RWPE2 (cell line): Measurements from ENCODE around the gene TMEM11.

Experiments
- ATAC-seq: fragments of 200-7000 bp; cut with Tn5 transposase; 3 replicates; pipeline ENCODE4 v1.9.1; 2021; ENCODE audit warnings: low read depth
- DNase-seq: peaks from one replicate; pipeline ENCODE4 v3.0.0-alpha.2; 2020; ENCODE audit warnings: low spot score
- H3K27ac ChIP-seq: fragments of 450-650 bp; 2 replicates; pipeline ENCODE4 v1.5.1; 2017; ENCODE audit warnings: mild to moderate bottlenecking; ENCODE audit not compliant: poor library complexity, severe bottlenecking
- H3K27me3 ChIP-seq: fragments of 250-450 bp; sonication (Bioruptor Pico); 2 replicates; pipeline ENCODE4 v1.5.1; 2021; ENCODE audit warnings: mild to moderate bottlenecking, moderate library complexity; ENCODE audit not compliant: insufficient read depth, poor library complexity, severe bottlenecking
- H3K36me3 ChIP-seq: fragments of 250-450 bp; sonication (Bioruptor Pico); 2 replicates; pipeline ENCODE4 v1.5.1; 2020; ENCODE audit warnings: low read depth, mild to moderate bottlenecking, moderate library complexity
- H3K4me1 ChIP-seq: fragments of 250-450 bp; sonication (Bioruptor Pico); 2 replicates; pipeline ENCODE4 v1.5.1; 2021; ENCODE audit warnings: mild to moderate bottlenecking, moderate library complexity; ENCODE audit not compliant: insufficient read depth, poor library complexity, severe bottlenecking
- H3K4me3 ChIP-seq: fragments of 250-450 bp; sonication (Bioruptor Pico); 2 replicates; pipeline ENCODE4 v1.5.1; 2021; ENCODE audit warnings: mild to moderate bottlenecking, moderate library complexity; ENCODE audit not compliant: severe bottlenecking
- H3K9me3 ChIP-seq: fragments of 250-450 bp; sonication (Bioruptor Pico); 2 replicates; pipeline ENCODE4 v1.5.1; 2021; ENCODE audit warnings: mild to moderate bottlenecking, moderate library complexity; ENCODE audit not compliant: severe bottlenecking
- TF ChIP-seq, protein P1 (sequence below): fragments of 450-650 bp; IDR thresholded peaks from one replicate; pipeline ENCODE4 v1.5.1; 2017; ENCODE audit warnings: mild to moderate bottlenecking, moderate library complexity; ENCODE audit not compliant: poor library complexity, severe bottlenecking

TMEM11 gene

GRCh38 chr17:21166595-21167210, 47.3 kb downstream of the TMEM11 start:
- no peak for ATAC-seq
- Histone ChIP-seq H3K9me3 (no peaks in the 10 kb centered on the region), H3K27me3 (no peaks in the 10 kb centered on the region), H3K36me3 (no peaks in the 10 kb centered on the region), H3K4me1 (no peaks in the 10 kb centered on the region), H3K27ac (no peak overlapping the region), H3K4me3 (no peak overlapping the region)
- no peak for DNase-seq
- TF ChIP-seq, protein P1, sequence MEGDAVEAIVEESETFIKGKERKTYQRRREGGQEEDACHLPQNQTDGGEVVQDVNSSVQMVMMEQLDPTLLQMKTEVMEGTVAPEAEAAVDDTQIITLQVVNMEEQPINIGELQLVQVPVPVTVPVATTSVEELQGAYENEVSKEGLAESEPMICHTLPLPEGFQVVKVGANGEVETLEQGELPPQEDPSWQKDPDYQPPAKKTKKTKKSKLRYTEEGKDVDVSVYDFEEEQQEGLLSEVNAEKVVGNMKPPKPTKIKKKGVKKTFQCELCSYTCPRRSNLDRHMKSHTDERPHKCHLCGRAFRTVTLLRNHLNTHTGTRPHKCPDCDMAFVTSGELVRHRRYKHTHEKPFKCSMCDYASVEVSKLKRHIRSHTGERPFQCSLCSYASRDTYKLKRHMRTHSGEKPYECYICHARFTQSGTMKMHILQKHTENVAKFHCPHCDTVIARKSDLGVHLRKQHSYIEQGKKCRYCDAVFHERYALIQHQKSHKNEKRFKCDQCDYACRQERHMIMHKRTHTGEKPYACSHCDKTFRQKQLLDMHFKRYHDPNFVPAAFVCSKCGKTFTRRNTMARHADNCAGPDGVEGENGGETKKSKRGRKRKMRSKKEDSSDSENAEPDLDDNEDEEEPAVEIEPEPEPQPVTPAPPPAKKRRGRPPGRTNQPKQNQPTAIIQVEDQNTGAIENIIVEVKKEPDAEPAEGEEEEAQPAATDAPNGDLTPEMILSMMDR: no peak

GRCh38 chr17:21165922-21166594, 47.9 kb downstream of the TMEM11 start:
- Histone ChIP-seq H3K4me1 (no peaks in the 10 kb centered on the region), H3K36me3 (no peaks in the 10 kb centered on the region), H3K27ac (no peak overlapping the region), H3K4me3 (no peak overlapping the region), H3K9me3 (no peaks in the 10 kb centered on the region), H3K27me3 (no peaks in the 10 kb centered on the region)
- ATAC-seq: no peak
- no peak for DNase-seq
- TF ChIP-seq, protein P1: no peak

DNA sequence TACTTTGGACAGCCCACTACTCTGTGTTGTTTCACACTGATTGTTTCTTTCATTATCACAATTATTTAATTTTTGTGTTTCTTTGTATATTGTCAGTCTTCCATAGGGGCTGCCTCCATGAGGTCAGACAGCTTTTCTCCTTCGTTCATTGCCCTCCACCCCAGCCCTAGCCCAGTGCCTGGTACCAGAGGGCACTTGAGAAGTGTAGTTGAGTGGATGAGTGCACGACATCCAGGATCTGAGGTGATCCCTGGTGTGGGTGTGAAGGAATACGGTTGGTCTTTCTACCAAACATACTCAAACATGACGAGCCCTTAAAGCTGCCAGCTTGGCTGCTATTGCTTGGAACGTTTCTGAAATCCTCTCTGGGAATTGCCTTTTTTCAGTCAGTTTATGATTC, 49.3 kb downstream of the TMEM11 start:
- H3K36me3 ChIP-seq: no peaks in the 10 kb centered on the region
- no peak overlapping the region for H3K27ac ChIP-seq
- no peaks in the 10 kb centered on the region for H3K9me3 ChIP-seq
- no peaks in the 10 kb centered on the region for H3K27me3 ChIP-seq
- no peak overlapping the region for H3K4me3 ChIP-seq
- ATAC-seq (no peak), DNase-seq (no peak)
- no peaks in the 10 kb centered on the region for H3K4me1 ChIP-seq
- TF ChIP-seq, protein P1: no peak

DNA sequence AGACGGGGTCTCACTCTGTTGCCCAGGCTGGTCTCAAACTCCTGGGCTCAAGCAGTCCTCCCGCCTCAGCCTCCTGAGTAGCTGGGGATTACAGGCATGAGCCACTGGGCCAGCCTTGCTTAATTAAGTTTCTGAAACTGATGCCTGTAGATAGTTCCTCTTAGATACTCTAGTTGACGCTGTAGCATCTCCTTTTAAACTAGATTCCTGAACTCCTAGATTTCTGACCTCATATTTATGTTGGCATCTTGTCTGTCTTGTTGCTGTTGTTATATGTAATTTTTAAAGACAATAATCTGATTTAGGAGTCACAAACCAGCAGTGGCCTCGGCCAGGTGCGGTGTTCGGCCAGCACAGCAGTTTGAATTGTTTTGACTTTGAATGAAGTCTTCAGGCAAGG, 49.7 kb downstream of the TMEM11 start:
- TF ChIP-seq, protein P1: no peak
- Histone ChIP-seq H3K4me3 (no peak overlapping the region), H3K9me3 (no peaks in the 10 kb centered on the region), H3K4me1 (no peaks in the 10 kb centered on the region), H3K36me3 (no peaks in the 10 kb centered on the region), H3K27ac (no peak overlapping the region), H3K27me3 (no peaks in the 10 kb centered on the region)
- no peak for ATAC-seq
- DNase-seq: no peak

DNA sequence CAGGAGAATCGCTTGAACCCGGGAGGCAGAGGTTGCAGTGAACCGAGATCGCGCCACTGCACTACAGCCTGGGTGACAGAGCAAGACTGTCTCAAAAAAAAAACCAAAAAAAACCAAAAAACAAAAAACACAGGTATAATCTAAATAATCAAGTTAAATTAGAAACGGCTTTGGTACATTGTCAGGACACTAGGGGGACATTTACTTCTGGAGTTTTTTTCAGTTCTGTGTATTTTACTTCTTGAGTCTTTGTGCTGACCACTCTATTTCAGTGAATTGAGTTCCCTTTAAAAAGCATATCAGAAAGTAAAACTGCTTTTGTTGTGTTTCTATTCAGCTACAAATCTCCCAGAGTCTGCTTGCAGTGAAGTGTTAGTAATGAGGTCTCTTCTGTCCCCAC, 50.9 kb downstream of the TMEM11 start:
- no peak for ATAC-seq
- Histone ChIP-seq H3K27ac (no peak overlapping the region), H3K4me1 (no peaks in the 10 kb centered on the region)

More for the DNA sequence above, 50.9 kb downstream of the TMEM11 start:
- H3K27me3 ChIP-seq: no peaks in the 10 kb centered on the region
- H3K9me3 ChIP-seq: no peaks in the 10 kb centered on the region
- no peaks in the 10 kb centered on the region for H3K36me3 ChIP-seq
- no peak overlapping the region for H3K4me3 ChIP-seq
- DNase-seq: no peak
- TF ChIP-seq, protein P1: no peak
